ENCODE data around the gene DCANP1. TPM values are rescaled to one million over a fixed set of nuclear protein-coding genes. Genes with fewer than 3 reads are reported as not detected.

DCANP1 gene
- total RNA-seq, 2 donors from 2014 or later = not detected

DNA sequence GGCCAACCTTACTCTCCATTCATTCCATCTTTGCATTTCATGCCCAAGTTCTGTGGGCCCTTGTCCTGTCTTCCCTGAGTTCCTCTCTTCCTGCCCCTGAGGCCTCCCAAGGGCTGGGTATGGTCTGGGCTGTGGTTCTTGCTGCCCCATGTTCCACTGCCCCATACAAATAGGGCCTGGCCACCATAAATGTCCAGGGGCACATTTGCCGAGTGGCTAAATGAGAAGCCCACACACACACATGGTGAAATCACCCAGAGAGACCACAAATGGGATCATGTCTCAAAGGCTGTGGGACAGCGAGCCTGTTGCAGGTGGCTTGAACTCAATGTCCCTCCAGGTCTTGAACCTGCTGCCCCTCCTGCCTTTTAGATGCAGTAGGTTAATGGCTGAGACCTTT is 3.8 kb upstream of the DCANP1 start:
- H3K27ac ChIP-seq = no peak overlapping the region
- H3K4me3 ChIP-seq = no peak overlapping the region
- H3K9ac ChIP-seq (ENCODE audit: low read depth in 2 of 2, low read length in 2 of 2) = no peak overlapping the region
- no peak for TF ChIP-seq CTCF (IDR thresholded peaks at IDR 0.05)
- no peak for DNase-seq
- H3K36me3 ChIP-seq = no peaks in the 10 kb centered on the region
- intact Hi-C loops (cut with DNase I) = no loop called here
- H3K4me1 ChIP-seq = no peaks in the 10 kb centered on the region
- H3K27me3 ChIP-seq = no peaks in the 10 kb centered on the region
- H3K9me3 ChIP-seq = no peaks in the 10 kb centered on the region

GRCh38 chr5:135450336-135450735 is 3.2 kb upstream of the DCANP1 start:
- no peak for DNase-seq
- no peak for TF ChIP-seq CTCF (IDR thresholded peaks at IDR 0.05)
- intact Hi-C loops (cut with DNase I) = no loop called here

DNA sequence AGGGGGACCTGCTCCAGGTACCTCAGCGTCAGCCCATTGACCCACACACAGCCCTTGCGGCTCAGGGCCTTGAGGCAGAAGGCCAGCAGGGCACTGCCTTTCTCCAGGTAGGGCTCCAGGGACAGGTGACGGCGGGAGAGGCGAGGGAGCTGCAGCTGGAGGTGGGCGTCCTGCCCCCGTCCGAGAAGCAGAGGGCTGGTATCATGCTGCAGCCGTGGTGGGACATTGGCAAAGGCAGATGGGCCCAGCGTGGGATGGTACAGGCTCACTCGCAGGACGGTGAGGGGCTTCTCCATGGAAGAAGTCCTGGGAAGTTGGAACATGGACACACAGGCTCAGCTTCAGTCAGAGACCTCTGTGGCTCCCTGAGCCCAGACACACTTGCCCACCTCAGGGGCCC is 2.5 kb upstream of the DCANP1 start:
- Histone ChIP-seq H3K9ac (ENCODE audit: low read depth in 2 of 2, low read length in 2 of 2) (no peak overlapping the region), H3K9me3 (no peaks in the 10 kb centered on the region), H3K27ac (no peak overlapping the region), H3K27me3 (no peaks in the 10 kb centered on the region), H3K36me3 (no peaks in the 10 kb centered on the region), H3K4me1 (no peaks in the 10 kb centered on the region), H3K4me3 (no peak overlapping the region)
- intact Hi-C loops (cut with DNase I) = no loop called here
- no peak for TF ChIP-seq CTCF (IDR thresholded peaks at IDR 0.05)
- no peak for DNase-seq

More at GRCh38 chr5:135450336-135450735, 3.2 kb upstream of the DCANP1 start:
- Histone ChIP-seq H3K36me3 (no peaks in the 10 kb centered on the region), H3K27ac (no peak overlapping the region), H3K9ac (ENCODE audit: low read depth in 2 of 2, low read length in 2 of 2) (no peak overlapping the region), H3K27me3 (no peaks in the 10 kb centered on the region), H3K4me3 (no peak overlapping the region), H3K4me1 (no peaks in the 10 kb centered on the region), H3K9me3 (no peaks in the 10 kb centered on the region)

- Histone ChIP-seq H3K4me1 (no peaks in the 10 kb centered on the region), H3K9ac (ENCODE audit: low read depth in 2 of 2, low read length in 2 of 2) (no peak overlapping the region), H3K4me3 (no peak overlapping the region), H3K36me3 (no peaks in the 10 kb centered on the region), H3K27me3 (no peaks in the 10 kb centered on the region), H3K27ac (no peak overlapping the region), H3K9me3 (no peaks in the 10 kb centered on the region)
- intact Hi-C loops (cut with DNase I) = no loop called here
- no peak for DNase-seq
- no peak for TF ChIP-seq CTCF (IDR thresholded peaks at IDR 0.05)
Measured at GRCh38 chr5:135448791-135449507, 1.8 kb upstream of the DCANP1 start.

GRCh38 chr5:135448071-135448739 is 1.1 kb upstream of the DCANP1 start:
- no peaks in the 10 kb centered on the region for H3K36me3 ChIP-seq
- H3K27me3 ChIP-seq = no peaks in the 10 kb centered on the region
- no peak overlapping the region for H3K4me3 ChIP-seq
- no peak overlapping the region for H3K27ac ChIP-seq
- no peak overlapping the region for H3K9ac ChIP-seq (ENCODE audit: low read depth in 2 of 2, low read length in 2 of 2)
- no peak for TF ChIP-seq CTCF (IDR thresholded peaks at IDR 0.05)
- no peaks in the 10 kb centered on the region for H3K9me3 ChIP-seq
- no peaks in the 10 kb centered on the region for H3K4me1 ChIP-seq
- no peak for DNase-seq
- intact Hi-C loops (cut with DNase I) = no loop called here

Data from colonic mucosa (tissue), 4 donors.